Left kidney (tissue), 2 donors: ENCODE measurements around the gene COL26A1. TPM values are rescaled to one million over a fixed set of nuclear protein-coding genes. Genes with fewer than 3 reads are reported as not detected.
"Not testable (repeated sequence)": the region's sequence is repeated elsewhere in the genome, so short reads cannot be mapped to it uniquely, and the experiment has no call there.

ENCODE experiments used
- DNase-seq: peaks from one replicate; pipeline ENCODE4 v3.0.0-alpha.2; 2013
- polyA plus RNA-seq: library from polyadenylated mRNA; unstranded; fragments of 120-200 nt; gene quantifications from one replicate; pipeline ENCODE4 v1.2.1, GENCODE V29; 2013; ENCODE audit not compliant: insufficient read length

The COL26A1 gene
- polyA plus RNA-seq, 1 donor, result 22.5 TPM

DNA sequence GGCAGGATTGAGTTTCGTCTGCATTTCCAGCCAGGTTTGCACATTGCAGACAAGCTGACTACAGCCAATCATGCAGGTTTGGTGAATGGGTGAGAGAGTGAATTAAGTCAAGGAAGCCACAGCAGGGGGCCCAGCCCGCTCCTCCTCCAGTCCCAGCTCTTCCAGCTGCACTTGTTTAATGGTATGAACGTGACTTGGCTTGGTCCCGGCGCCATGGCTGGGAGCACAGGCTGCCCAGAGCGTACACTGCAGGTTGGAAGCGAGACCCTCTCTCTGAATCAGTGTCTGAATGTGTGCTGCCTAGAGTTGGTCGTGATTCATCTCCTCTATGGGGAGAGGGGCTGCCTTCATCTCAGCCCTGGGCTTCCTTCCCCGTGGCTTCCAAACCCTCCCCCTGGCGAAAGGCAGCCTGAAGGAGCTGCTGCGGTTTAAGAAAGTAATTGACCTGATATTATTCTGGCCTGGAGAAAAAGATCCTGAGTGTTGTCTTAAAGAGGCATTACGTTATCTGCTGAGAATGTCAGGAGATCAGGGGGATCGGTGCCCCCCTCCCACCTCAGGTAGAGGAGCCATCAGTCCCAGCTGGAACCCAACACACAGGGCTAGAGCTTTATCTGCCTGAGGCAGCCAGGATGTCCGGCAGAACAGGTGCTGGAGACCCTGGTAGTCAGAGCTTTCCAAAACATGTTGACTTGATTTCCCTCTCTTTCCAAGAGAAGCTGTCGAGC lies 132.1 kb downstream of the COL26A1 start:
- DNase-seq, result no peak

DNA sequence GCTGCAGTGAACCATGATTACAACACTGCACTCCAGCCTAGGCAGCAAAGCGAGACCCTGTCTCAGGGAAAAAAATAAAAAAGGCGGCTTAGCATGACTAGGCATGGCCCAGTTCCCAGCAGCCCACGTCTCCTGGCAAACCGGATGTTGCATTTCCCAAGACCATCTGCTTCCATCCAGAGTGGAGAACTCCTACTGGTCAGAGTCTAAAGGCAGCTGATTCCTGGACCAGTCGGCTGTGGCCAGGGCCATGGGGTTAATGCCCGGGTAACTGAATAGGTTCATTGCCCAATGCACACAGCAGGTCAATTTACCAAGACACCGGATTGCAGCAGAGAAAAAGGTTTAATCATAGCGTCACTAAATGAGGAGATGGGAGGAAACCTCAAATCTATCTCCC lies 133.3 kb downstream of the COL26A1 start:
- no peak for DNase-seq

DNA sequence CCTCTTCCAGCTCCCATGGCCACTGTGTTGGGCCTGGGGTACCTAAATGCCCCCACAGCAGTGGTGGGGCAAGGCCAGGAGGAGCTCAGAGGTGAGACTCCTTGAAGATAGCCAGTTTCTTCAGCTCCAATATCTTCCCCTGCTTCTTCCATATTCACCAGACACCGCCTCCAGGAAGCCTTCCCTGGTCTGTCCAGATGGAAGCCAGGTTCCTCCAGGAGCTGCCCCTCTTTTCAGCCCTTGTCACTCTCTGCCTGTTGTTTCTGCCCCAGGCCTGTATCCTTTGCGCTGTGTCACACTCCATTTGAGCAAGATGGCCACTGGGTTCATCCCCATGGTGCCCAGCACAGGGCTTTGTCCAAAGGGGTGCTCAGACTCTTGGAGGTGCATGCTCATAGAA lies 138.7 kb downstream of the COL26A1 start:
- DNase-seq, result no peak

DNA sequence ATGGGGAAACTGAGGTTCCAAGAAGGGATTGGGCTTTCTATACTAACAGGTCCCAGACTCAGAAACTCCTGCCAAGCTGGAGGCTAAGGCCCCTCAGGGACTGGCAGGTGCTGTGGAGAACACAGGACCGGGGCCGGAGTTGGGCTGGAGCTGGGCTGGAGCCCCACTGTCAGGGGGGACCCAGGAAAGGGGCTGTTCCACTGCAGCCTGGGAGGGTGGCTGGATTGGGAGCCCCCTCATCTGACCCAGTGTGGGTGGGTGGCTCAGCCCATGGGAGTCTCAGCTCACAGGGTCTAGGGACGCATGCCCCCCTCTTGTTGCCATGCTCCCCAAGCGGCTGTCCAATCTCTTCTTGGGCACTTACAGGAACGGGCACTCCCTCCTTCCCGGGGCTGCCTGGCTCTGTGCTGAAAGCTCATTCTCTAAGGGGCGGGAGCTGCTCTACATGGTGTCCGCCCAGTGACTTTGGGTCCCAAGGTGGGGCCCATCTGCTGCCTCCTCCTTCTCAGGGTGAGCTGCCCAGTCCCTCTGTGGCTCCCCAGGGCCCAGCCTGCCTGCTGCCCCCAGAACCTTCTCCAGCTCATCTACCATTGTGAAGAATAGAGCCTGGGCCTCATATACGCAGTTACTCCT lies 139.9 kb downstream of the COL26A1 start:
- DNase-seq, result no peak

DNA sequence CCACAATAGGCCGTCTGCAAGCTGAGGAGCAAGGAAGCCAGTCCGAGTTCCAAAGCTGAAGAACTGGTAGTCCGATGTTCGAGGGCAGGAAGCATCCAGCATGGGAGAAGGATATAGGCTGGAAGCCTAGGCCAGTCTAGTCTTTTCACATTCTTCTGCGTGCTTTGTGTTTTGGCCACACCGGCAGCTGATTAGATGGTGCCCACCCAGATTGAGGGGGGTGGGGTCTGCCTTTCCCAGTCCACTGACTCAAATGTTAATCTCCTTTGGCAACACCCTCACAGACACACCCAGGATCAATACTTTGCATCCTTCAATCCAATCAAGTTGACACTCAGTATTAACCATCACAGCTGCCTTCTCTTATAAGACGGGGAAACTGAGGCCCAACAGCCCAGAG lies 142.8 kb downstream of the COL26A1 start:
- not testable (repeated sequence) for DNase-seq

DNA sequence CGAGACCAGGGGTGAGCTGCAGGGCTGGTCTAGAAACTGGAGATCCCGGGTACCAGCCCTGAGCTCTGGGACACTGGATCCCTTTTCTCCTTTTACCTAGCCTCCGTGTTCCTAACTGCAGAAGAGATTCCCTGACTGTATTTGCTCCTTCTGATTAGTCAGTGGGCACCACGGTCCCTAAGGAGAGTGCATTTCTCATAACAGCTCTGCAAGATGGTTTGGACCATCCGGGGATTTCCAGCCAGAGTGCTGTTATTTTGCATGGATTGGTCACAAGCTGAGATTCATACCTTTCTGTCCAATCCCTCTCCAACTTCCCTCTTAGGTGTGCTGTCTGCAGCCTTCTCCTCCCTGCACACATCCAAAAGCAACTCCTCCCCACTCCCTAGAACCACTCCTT lies 143.9 kb downstream of the COL26A1 start:
- no peak for DNase-seq

DNA sequence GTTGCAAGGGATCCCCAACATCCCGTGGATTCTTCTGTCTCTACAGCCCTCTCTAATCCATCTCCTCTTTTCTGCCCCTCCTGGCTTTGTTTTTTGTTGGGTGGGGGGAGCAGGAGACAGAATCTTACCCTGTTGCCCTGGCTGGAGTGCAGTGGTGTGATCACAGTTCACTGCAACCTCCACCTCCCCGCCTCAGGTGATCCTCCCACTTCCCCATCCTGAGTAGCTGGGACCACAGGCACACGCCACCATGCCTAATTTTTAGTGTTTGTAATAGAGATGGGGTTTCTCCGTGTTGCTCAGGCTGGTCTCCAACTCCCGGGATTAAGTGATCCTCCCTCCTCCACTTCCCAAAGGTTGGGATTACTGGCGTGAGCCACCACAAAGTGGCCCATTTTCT lies 144.7 kb downstream of the COL26A1 start:
- DNase-seq, result no peak

DNA sequence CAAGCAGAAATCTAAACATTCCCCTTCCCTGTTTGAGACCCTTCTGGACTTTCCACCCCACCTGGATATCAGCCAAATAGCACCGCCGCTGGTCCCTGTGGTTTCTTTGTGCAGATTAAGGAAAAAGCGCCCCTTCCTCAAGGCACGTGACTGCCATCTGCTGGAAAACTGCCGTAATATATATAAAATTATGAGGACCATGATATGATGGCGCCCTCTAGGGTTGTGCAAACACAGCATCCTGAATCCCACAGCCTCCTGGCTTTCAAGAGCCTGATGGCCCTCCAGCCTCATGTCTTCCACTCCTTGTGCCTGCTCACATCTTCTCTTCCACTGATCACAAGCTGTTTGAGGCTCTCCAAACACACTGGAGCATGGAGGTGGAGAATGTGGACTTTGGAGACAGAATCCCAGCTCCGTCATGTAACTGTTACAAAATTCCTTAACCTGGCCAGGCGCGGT lies 145.1 kb downstream of the COL26A1 start:
- peak; percentile 91 for DNase-seq

DNA sequence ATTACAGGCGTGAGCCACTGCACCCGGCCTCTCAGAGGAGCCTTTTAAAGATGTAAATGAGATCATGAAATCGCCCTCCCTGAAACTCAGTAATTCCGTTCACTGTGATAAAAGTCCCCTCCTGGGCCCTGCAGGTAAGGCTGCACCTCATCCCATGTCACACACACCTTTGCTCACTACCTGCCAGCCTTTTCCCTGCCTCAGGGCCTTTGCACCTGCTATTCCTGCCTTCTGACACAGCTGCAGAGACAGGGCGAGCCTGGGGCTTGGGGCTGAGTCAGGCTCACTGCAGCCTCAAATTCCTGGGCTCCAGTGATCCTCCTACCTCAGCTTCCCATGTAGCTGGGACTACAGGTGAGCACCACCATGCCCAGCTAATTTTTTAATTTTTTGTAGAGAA lies 147.6 kb downstream of the COL26A1 start:
- DNase-seq, result no peak

DNA sequence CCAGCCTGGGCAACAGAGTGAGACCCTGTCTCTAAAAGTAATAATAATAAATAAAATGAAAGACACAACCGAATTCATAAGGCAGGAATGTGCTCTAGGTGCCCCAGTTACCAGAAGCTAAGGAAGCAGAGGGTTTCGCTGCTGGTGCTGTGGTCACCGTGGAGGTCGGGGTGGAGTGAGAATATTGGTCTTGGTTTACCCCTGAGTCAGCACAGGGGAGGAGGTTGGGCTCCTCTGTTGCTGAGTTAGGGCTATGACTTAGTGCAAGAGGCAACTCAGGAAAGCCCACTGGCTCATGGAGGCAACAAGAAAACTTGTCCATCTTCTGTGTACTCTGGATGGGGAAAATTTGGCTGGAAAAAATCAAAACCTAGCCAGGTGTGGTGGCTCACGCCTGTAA lies 149.3 kb downstream of the COL26A1 start:
- no peak for DNase-seq

DNA sequence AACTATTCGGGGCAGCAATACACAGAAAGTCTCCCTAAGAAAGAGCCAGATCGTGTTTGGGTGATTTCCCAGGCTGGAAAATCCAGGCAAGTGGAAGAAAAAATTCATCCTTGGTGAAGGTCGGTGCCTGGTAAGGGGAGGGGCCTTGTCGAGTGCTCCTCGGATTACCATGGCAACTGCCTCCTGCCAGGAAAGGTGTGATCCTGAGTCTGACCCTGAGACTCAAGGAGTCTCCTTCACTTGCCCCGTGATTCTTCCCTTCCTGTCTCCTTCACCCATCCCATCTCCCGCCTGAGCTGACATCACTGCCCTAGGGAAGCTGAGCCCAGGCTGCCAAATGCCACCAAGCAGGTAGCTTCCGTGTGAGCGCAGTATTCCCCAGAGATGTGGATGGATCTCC lies 154.2 kb downstream of the COL26A1 start:
- DNase-seq, result no peak

DNA sequence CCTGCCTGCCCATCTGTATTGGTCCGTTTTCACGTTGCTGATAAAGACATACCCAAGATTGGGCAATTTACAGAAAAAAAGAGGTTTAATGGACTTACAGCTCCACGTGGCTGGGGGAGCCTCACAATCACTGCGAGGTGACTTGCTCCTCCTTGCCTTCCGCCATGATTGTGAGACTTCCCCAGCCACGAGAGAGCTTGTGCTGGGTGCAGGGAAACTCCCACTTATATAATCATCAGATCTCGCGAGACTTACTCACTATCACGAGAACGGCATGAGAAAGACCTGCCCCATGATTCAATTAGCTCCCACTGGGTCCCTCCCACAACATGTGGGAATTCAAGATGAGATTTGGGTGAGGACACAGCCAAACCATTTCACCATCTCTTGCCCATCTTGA lies 154.6 kb downstream of the COL26A1 start:
- no peak for DNase-seq

DNA sequence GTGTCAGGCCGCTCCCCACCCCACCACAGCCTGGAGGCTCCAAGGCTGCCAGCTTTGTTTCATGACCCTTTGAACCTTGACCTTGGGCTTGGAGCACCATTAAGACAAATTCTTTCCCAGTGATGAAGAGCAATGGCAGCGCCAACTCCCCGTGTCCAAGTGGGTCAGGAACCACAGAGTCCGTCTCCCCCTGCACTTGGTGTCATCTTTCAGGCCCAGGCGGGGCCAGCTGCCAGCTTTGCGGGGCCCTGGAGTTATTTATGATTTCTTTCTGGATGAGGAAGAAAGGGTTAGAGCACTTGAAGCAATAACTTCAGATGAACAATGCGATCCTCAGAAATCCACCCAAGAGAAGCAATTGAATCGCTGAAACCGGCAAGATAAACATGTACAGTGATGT lies 155.7 kb downstream of the COL26A1 start:
- peak; percentile 63 for DNase-seq

DNA sequence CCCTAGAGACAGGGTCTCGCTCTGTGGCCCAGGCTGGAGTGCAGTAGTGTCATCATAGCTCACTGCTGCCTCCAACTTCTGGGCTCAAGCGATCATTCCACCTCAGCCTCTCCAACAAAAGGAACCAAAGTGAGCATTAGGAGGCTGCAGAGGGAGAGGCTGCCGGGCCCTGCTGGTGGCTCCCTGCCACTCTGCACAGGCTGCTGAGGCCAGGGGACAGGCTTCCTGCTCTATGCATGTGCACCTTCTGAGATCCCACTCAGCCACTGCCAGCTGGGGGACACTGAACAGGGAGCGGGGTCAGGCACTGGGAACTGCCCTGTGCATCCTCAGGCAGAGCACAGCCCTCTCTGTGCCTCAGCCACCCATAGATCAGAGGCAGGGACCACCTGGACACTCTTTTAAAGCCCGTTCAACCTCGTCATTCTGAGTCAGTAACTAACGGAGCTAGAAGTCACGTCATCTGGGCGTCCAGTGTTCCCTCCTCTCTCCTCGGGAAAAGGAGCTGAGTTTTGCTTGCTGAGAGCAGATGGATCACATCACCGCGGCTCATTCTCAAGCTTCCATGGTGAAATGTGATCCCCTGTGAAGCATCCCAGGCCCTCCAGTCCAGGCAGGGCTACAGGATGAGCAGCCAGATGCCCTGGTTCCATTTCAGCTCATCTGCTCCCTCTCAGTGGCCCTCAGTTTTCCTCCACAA lies 156.8 kb downstream of the COL26A1 start:
- peak; percentile 65 for DNase-seq

DNA sequence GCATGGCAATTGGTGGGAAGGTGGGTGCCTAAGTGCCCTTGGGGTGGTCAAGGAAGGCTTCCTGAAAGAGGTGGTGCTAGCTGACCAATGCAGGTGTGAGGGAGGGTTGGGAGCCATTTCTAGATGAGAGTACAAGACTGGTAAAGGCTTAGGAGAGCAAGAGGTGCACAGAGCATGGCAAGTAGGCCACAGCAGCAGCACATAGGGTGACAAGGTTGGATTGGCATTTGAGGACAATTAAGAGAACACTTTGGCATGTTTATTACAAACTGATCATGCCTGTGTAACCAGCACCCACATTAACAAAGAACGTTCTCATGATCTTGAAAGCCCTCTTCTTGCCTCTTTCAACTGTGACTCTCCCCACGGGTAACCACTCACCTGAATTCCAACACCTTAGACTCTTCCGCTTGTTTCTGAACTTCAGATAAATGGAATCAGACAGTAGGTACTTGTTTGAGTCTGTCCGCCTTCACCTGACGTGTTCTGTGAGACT lies 158.8 kb downstream of the COL26A1 start:
- DNase-seq, result no peak

DNA sequence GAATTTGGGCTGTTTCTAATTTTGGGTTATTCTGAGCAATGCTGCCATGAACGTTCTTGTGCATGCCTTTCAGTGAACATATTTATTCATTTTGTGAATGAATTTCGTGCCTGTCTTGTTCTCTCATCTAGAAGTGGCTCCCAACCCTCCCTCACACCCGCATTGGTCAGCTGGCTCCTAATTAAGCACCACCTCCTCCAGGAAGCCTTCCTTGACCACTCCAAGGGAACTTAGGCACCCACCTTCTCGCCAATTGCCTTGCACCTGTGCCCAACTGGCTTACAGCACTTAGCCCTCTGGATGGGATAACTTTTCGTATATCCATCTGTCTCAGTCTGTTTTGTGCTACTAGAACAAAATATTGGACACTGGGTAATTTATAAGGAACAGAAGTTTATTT lies 159.3 kb downstream of the COL26A1 start:
- DNase-seq, result no peak

DNA sequence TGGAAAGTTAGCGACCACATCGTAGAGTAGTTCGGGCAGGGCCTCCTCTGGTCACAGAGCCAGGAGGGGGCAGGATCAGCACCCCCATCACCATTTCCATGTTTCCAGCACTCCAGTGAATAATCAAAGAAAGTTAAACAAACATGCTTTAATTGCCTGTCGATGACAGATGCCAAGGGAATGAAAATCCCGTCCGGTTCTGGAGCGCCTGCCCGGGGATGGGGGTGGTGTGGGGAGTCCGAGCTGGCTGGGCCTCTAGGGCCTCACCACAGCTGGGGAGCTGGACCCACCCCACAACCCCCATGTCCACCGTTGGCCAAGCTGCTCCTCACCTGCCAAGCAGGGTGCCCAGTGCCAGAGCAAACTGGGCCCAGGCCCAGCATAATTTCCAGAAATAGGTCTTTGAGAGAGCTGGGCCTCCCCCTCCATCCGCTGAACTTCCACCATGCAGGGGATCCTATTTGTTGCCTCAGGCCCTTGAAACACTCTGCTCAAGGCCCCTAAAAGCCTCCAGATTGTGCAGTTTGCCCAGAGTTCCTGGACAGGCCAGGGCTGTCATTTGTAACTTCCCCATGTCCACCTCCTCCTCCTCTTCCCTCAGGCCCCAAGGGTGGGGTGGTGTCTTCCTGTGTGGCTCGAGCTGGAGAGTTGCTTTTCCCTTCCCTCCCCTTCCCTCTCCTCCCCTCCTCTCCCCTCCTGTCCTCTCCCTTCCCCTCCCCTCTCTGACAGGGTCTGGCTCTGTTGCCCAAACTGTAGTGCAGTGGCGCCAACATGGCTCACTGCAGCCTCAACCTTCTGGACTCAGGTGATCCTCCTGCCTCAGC lies 165.4 kb downstream of the COL26A1 start:
- no peak for DNase-seq

DNA sequence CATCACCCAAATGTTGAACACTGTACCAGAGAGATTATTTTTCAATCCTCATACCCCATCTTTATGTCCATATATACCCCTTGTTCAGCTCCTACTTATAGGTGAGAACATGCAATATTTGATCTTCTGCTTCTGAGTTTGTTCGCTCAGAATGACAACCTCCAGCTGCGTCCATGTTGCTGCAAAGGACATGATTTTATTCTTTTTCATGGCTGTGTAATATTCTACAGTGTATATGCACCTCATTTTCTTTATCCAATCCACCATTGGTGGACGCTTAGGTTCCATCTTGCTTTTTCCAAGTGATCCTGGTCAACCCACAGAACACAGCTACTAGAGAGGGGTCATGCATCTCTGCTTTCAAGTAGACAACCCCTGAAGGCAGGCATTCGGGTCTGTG lies 166.9 kb downstream of the COL26A1 start:
- no peak for DNase-seq

DNA sequence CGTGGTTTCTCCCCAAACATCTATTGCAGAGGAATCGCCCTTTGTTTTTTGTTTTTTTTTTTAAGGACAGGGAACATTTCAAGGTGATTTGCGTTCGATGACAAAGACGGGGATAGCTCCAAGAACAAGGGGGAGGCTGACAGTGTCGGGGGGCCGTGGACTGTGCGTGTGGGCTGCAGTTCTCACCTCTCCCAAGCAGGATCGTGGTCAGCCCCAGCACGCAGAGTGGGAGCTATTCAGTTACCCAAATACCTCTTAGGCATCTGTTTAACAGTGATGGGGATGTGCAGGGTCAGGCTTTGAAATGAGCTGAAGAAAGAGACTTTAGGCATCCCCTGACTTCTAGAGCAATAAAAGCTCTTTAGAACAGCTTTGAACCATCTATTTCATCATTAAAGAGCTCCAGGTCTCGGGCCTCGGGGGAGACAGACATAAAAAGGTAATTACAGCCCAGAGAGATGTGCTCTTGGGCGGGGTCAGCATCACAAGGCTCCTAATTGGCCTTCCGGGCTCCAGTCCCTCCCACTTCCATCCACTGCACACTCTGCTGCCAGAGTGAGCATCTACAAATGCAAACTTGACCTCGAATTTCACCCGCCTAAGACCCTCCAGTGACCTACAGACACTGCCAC lies 169.2 kb downstream of the COL26A1 start:
- no peak for DNase-seq

DNA sequence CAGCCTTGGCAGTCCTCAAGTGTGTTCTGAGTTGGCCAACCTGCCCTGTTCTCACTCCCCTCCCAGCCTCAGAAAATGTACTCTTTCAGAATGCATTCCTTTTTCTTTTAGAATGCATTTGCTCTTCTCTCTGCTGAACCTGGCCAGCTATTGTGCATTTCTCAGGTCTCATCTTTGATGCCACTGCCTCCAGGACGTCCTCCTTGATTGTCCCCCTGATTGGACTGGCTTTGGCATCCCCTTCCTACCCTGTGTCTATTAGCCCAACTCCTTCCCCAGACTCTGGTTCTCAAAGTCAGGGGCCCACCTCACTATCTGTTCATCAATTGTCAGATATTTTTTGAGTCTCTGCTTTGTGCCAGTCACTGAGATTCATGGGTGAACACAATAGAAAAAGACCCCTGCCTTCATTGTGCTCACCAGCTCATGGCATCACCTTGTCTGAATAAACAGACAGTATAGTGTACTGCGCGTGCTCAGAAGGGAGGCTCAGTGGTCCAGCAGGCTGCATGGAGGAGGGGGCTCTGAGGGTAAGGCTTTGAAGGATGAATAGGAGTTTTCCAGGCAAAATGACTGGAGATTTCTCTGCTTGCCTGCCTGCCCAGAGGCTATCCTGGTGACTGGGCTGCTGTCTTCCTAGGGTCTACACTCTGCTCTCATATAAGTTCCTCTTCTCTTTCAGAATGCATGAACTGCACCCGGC lies 169.9 kb downstream of the COL26A1 start:
- no peak for DNase-seq

DNA sequence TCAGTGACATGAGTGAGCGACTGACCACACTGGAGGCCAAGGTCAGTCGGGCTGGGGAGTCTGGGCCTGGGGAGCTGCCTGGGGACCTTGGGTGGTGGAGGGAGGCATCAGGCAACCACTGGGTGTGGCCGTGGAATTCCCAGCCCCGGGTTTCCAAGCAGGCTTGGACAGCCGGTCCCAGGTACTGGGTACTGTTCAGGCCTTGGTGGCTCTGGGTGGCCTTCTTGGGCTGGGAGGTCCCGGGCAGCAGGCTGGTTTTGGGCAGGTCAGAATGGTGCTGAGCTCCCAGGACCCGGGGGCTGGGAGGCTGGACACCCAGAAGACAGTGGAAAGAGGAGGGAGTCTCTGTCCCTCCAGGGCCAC lies 170.4 kb downstream of the COL26A1 start:
- DNase-seq, result no peak
